GM12873 (cell line): ENCODE data around the gene SRGAP1.

Experiments
- CTCF ChIP-seq: IDR thresholded peaks from 2 replicates; pipeline ENCODE4 v1.5.1; 2012; ENCODE audit warnings: low read depth, mild to moderate bottlenecking, moderate library complexity, low read length, control low read depth; ENCODE audit not compliant: insufficient read depth; ENCODE audit errors: missing control alignments

The SRGAP1 gene

GRCh38 chr12:64154677-64155076, 310.2 kb downstream of the SRGAP1 start:
- no peak for TF ChIP-seq CTCF

GRCh38 chr12:64157110-64157509, 312.6 kb downstream of the SRGAP1 start:
- TF ChIP-seq CTCF, result no peak

- no peak for TF ChIP-seq CTCF
Observed at GRCh38 chr12:64160021-64160710, 315.7 kb downstream of the SRGAP1 start.

GRCh38 chr12:64160711-64161060, 316.2 kb downstream of the SRGAP1 start:
- no peak for TF ChIP-seq CTCF

- no peak for TF ChIP-seq CTCF
Observed at GRCh38 chr12:64170024-64170423, 325.5 kb downstream of the SRGAP1 start.

- TF ChIP-seq CTCF, result no peak
Observed at GRCh38 chr12:64170730-64171129, 326.2 kb downstream of the SRGAP1 start.

GRCh38 chr12:64171715-64172114, 327.2 kb downstream of the SRGAP1 start:
- TF ChIP-seq CTCF, result no peak
